K562 (cell line): ENCODE measurements around the gene ZDHHC14. TPM values are rescaled to one million over a fixed set of nuclear protein-coding genes. Genes with fewer than 3 reads are reported as not detected.

Experiments
- ATAC-seq: fragments of 200-7000 bp; cut with Tn5 transposase; 3 replicates; pipeline ENCODE4 v1.9.1; 2020; ENCODE audit warnings: moderate library complexity
- BruUV-seq: library from RNA; stranded (reverse); fragments of 400-500 nt; replicated peaks from 2 replicates; lab custom pipeline; 2021; lab: Mats Ljungman, UMichigan
- CTCF ChIA-PET: fragments of 300-600 bp; formaldehyde crosslinking; extraction: SDS; loops from one replicate; lab custom pipeline; 2021; ENCODE audit warnings: low intra/inter-chr PET ratio; lab: Yijun Ruan, JAX
- POLR2A ChIA-PET: fragments of 300-600, 350-650 bp; sonication (Branson Sonifier 250); formaldehyde crosslinking; extraction: SDS; loops from one replicate; lab custom pipeline; 2021; ENCODE audit warnings: antibody characterized with exemption, inconsistent platforms; lab: Yijun Ruan, JAX
- DNase-seq, 4 experiments: peaks; one replicate each; pipeline versions ENCODE4 v3.0.0 to v3.0.0-alpha.2; 2011 to 2018; ENCODE audit warnings: low spot score in 3 of 4, mixed read lengths in 3 of 4; ENCODE audit errors: extremely low read depth in 1 of 4
- FAIRE-seq: peaks from 2 replicates; lab custom pipeline; 2011; peaks lifted over from hg19 to GRCh38; lab: Jason Lieb, UNC
- H2AFZ ChIP-seq: 2 replicates; pipeline ENCODE4 v1.6.0; 2011; ENCODE audit warnings: low read depth, low read length, control low read depth, inconsistent platforms
- H3K27ac ChIP-seq: fragments of 200-600 bp; 3 replicates; pipeline ENCODE4 v1.8.0; 2011; ENCODE audit warnings: low read depth, mild to moderate bottlenecking, control low read depth, inconsistent platforms, low read length, moderate library complexity, mixed read lengths; ENCODE audit errors: extremely low read depth
- H3K27me3 ChIP-seq, 2 experiments: fragments of 300-600 bp in 1 of 2; 2 replicates in 1 of 2; 3 replicates in 1 of 2; pipeline versions ENCODE4 v1.6.0 to v1.8.0; 2011; ENCODE audit warnings: inconsistent platforms in 2 of 2, low read length in 2 of 2, mild to moderate bottlenecking in 1 of 2, mixed read lengths in 1 of 2, moderate library complexity in 1 of 2; ENCODE audit not compliant: control insufficient read depth in 2 of 2, insufficient read depth in 2 of 2
- H3K36me3 ChIP-seq: fragments of 300-600 bp; 3 replicates; pipeline ENCODE4 v1.8.0; 2011; ENCODE audit warnings: mild to moderate bottlenecking, low read length, inconsistent platforms; ENCODE audit not compliant: control insufficient read depth, insufficient read depth
- H3K4me1 ChIP-seq, 2 experiments: fragments of 200-600 bp in 1 of 2; replicated peaks in 1 of 2; 2 replicates in 1 of 2; 3 replicates in 1 of 2; pipeline versions ENCODE4 v1.5.1 to v1.8.0; 2011; ENCODE audit warnings: inconsistent platforms in 2 of 2, low read length in 2 of 2, mild to moderate bottlenecking in 1 of 2, mixed read lengths in 1 of 2, moderate library complexity in 1 of 2; ENCODE audit not compliant: control insufficient read depth in 2 of 2, insufficient read depth in 2 of 2
- H3K4me2 ChIP-seq: 2 replicates; pipeline ENCODE4 v1.6.1; 2011; ENCODE audit warnings: low read length, control low read depth, inconsistent platforms, mixed read lengths; ENCODE audit not compliant: insufficient read depth
- H3K4me3 ChIP-seq: fragments of 200-600 bp; sonication (generic), shearing (Covaris generic); 2 replicates; pipeline ENCODE4 v1.5.1; 2016; ENCODE audit warnings: control low read depth, inconsistent platforms
- H3K79me2 ChIP-seq: fragments of 200-600 bp; 3 replicates; pipeline ENCODE4 v1.8.0; 2011; ENCODE audit warnings: low read length, inconsistent platforms; ENCODE audit not compliant: control insufficient read depth, insufficient read depth
- H3K9ac ChIP-seq, 2 experiments: 2 replicates each; pipeline versions ENCODE4 v1.6.0 to v1.6.1; 2011; ENCODE audit warnings: low read depth in 2 of 2, low read length in 2 of 2, control low read depth in 1 of 2, inconsistent platforms in 1 of 2, mild to moderate bottlenecking in 1 of 2, mixed read lengths in 1 of 2; ENCODE audit not compliant: insufficient read depth in 1 of 2
- H3K9me1 ChIP-seq: one replicate; pipeline ENCODE4 v1.6.0; 2011; ENCODE audit warnings: inconsistent platforms, mild to moderate bottlenecking, low read length, moderate library complexity; ENCODE audit not compliant: control insufficient read depth, insufficient read depth
- H3K9me3 ChIP-seq: replicated peaks from 2 replicates; pipeline ENCODE4 v1.5.1; 2011; ENCODE audit warnings: low read depth, low read length, inconsistent platforms; ENCODE audit not compliant: control insufficient read depth, insufficient read depth
- H4K20me1 ChIP-seq: replicated peaks from 2 replicates; pipeline ENCODE4 v1.6.1; 2011; ENCODE audit warnings: low read length, inconsistent platforms, mixed read lengths; ENCODE audit not compliant: control insufficient read depth, insufficient read depth
- MTA3 ChIP-seq: fragments of 450-650 bp; formaldehyde crosslinking; IDR thresholded peaks from 2 replicates; pipeline ENCODE4 v1.6.1; 2017; ENCODE audit warnings: mild to moderate bottlenecking, borderline replicate concordance
- WGBS: fragments of 100-300 bp; shearing (Covaris generic); methylation state at CpG from one replicate; pipeline ENCODE4 v1.1.6; 2016; ENCODE audit warnings: low coverage, mixed read lengths; ENCODE audit not compliant: insufficient coverage; ENCODE audit errors: missing lambda C conversion rate; 5-methylcytosine and 5-hydroxymethylcytosine counted together
- in situ Hi-C: fragments of 300-500 bp; cut with MboI; formaldehyde crosslinking; loops from 4 replicates; pipeline ENCODE4 v1.15.0; 2018; ENCODE audit warnings: inconsistent platforms, mixed read lengths
- intact Hi-C: fragments of 100-400 bp; cut with micrococcal nuclease; formaldehyde crosslinking; loops from 2 replicates; pipeline ENCODE4 v1.14.2; 2022
- polyA plus RNA-seq, 8 experiments: library from polyadenylated mRNA; depleted of rRNA in 4 of 8; stranded (reverse) in 5 of 8; unstranded in 3 of 8; fragments of >200 nt; fragmentation: Nextera tagmentation in 2 of 8; fragmentation: Illumina TruSeq in 1 of 8; extraction: Ambion mirVana in 2 of 8; extraction: Trizol in 1 of 8; gene quantifications; 2 replicates each; pipeline versions ENCODE4 v1.2.1 to v1.2.3, GENCODE V29; 2011 to 2014; ENCODE audit warnings: inconsistent platforms in 1 of 8, missing spikeins in 1 of 8
- total RNA-seq, 7 experiments: library from RNA; depleted of rRNA in 6 of 7; stranded (reverse); fragments of >200 nt in 6 of 7; fragmentation: Illumina TruSeq in 2 of 7; extraction: Trizol in 2 of 7; gene quantifications; 2 replicates each; pipeline versions ENCODE4 v1.2.1 to v1.2.3, GENCODE V29; 2011 to 2021; ENCODE audit warnings: low replicate concordance in 1 of 7
- TF ChIP-seq, protein P1 (sequence below): fragments of 250-450 bp; sonication (Bioruptor Pico); IDR thresholded peaks from 2 replicates; pipeline ENCODE4 v1.4.0; 2020; ENCODE audit warnings: mild to moderate bottlenecking, moderate library complexity, borderline replicate concordance

Gene ZDHHC14
- total and polyA plus RNA-seq, 9 of the 15 experiments (the other 6 are each of a cell fraction or from before 2014, with no cell fraction given), result 0.92 to 23.1 (median 13.8) TPM

DNA sequence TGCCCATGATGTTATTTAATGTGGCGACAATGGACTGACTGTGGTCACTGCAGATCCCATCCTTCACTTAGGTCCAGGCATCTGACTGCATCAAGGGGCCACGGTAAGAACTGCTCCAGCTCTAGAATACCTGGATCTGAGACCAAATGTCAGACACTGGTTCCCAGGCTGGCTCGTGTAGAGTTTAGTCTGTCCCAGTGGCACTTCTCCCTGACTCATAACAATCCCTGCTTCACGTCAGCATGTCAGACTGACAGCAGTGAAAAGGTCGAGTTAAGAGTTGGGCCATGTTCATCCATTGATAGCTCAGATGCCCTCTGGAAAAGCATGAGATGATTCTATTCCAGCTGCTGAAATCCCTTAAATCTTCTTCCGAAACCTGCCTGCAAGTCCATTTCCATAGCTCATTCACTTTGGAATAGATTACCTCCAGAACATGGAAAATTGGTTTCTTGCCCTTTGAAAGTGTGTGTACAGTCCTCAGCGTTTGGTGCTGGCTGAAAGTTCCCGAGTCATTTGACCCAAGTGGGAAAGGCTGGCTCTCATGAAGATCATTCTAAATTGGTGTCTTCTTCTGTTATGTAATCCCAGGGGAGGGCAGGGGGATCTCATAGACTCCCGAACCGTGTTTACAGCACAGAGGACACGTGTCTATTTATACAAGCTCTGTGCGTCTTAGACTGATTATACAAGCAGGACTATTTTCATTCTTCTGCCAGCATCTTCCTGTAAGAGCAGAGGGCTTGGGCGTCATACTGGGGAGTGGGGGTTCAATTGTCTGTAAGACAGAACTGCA is 160.8 kb downstream of the ZDHHC14 start:
- TF ChIP-seq, protein P1, sequence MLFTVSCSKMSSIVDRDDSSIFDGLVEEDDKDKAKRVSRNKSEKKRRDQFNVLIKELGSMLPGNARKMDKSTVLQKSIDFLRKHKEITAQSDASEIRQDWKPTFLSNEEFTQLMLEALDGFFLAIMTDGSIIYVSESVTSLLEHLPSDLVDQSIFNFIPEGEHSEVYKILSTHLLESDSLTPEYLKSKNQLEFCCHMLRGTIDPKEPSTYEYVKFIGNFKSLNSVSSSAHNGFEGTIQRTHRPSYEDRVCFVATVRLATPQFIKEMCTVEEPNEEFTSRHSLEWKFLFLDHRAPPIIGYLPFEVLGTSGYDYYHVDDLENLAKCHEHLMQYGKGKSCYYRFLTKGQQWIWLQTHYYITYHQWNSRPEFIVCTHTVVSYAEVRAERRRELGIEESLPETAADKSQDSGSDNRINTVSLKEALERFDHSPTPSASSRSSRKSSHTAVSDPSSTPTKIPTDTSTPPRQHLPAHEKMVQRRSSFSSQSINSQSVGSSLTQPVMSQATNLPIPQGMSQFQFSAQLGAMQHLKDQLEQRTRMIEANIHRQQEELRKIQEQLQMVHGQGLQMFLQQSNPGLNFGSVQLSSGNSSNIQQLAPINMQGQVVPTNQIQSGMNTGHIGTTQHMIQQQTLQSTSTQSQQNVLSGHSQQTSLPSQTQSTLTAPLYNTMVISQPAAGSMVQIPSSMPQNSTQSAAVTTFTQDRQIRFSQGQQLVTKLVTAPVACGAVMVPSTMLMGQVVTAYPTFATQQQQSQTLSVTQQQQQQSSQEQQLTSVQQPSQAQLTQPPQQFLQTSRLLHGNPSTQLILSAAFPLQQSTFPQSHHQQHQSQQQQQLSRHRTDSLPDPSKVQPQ (CRISPR knock-in tag), result no peak
- TF ChIP-seq MTA3, result no peak
- H3K9ac ChIP-seq, result no peak overlapping the region
- H3K9me1 ChIP-seq, result no peaks in the 10 kb centered on the region
- H4K20me1 ChIP-seq, result no peaks in the 10 kb centered on the region
- no peaks in the 10 kb centered on the region for H3K79me2 ChIP-seq
- in situ Hi-C loops, result no loop called here
- intact Hi-C loops, result no loop called here
- H3K27me3 ChIP-seq, result no peaks in the 10 kb centered on the region
- no TSS peak for BruUV-seq
- FAIRE-seq, result no peak
- H3K4me2 ChIP-seq, result no peak overlapping the region
- 67% methylated on average over 13 of the region's 13 CpGs for WGBS
- H2AFZ ChIP-seq, result no peak overlapping the region
- ChIA-PET POLR2A (interaction anchor here (0.7 to 3.3 kb wide), 7 partner anchors 10 to 700 kb away, joined by 3 to 11 read pairs (median 5); no protein-coding TSS in a partner anchor), CTCF (no interaction called here)
- no peak for DNase-seq
- no peaks in the 10 kb centered on the region for H3K9me3 ChIP-seq
- H3K4me1 ChIP-seq, result peaks cover 0 to 9% of the 10 kb centered on the region in 2 experiments; a peak in 2 of 5 replicates
- no peak for ATAC-seq
- no peak overlapping the region for H3K4me3 ChIP-seq
- H3K36me3 ChIP-seq, result peaks cover 13% of the 10 kb centered on the region
- no peak overlapping the region for H3K27ac ChIP-seq
